GM23338 (cell line): ENCODE data around the gene ERCC3. TPM values are rescaled to one million over a fixed set of nuclear protein-coding genes. Genes with fewer than 3 reads are reported as not detected.

Experiments used
- ATAC-seq: fragments of 200-7000 bp; cut with Tn5 transposase; 3 replicates; pipeline ENCODE4 v1.9.1; 2020
- DNase-seq: peaks from one replicate; pipeline ENCODE4 v3.0.0-alpha.2; 2015; ENCODE audit warnings: low spot score
- H2AFZ ChIP-seq: fragments of 200-600 bp; sonication (generic); 2 replicates; pipeline ENCODE4 v1.8.0; 2016; ENCODE audit warnings: antibody characterized with exemption, mild to moderate bottlenecking, moderate library complexity
- H3F3A ChIP-seq: fragments of 200-600 bp; sonication (generic); replicated peaks from 2 replicates; pipeline ENCODE4 v1.8.0; 2017; ENCODE audit warnings: antibody characterized with exemption, mixed run types, low read depth
- H3K27ac ChIP-seq: fragments of 200-600 bp; sonication (generic); 2 replicates; pipeline ENCODE4 v1.6.1; 2016; ENCODE audit warnings: low read depth
- H3K27me3 ChIP-seq: fragments of 200-600 bp; sonication (generic); 2 replicates; pipeline ENCODE4 v1.8.0; 2016; ENCODE audit warnings: mild to moderate bottlenecking, mixed run types, moderate library complexity; ENCODE audit not compliant: insufficient read depth
- H3K36me3 ChIP-seq: fragments of 200-600 bp; sonication (generic); 2 replicates; pipeline ENCODE4 v1.8.0; 2016; ENCODE audit warnings: mild to moderate bottlenecking; ENCODE audit not compliant: insufficient read depth
- H3K4me1 ChIP-seq: fragments of 200-600 bp; sonication (generic); 2 replicates; pipeline ENCODE4 v1.8.0; 2016; ENCODE audit warnings: mild to moderate bottlenecking, moderate library complexity; ENCODE audit not compliant: insufficient read depth
- H3K4me2 ChIP-seq: fragments of 200-600 bp; sonication (generic); 2 replicates; pipeline ENCODE4 v1.7.1; 2017; ENCODE audit warnings: mixed run types
- H3K4me3 ChIP-seq: fragments of 200-600 bp; sonication (generic); 2 replicates; pipeline ENCODE4 v1.6.1; 2016; ENCODE audit warnings: mixed run types
- H3K79me2 ChIP-seq: fragments of 200-600 bp; sonication (generic); replicated peaks from 2 replicates; pipeline ENCODE4 v1.8.0; 2017; ENCODE audit warnings: mild to moderate bottlenecking; ENCODE audit not compliant: insufficient read depth
- H3K9me2 ChIP-seq: fragments of 200-600 bp; sonication (generic); 2 replicates; pipeline ENCODE4 v1.8.0; 2017; ENCODE audit not compliant: insufficient read depth
- H4K20me1 ChIP-seq: fragments of 200-600 bp; sonication (generic); replicated peaks from 2 replicates; pipeline ENCODE4 v1.8.0; 2017; ENCODE audit warnings: mild to moderate bottlenecking; ENCODE audit not compliant: insufficient read depth
- H3K27ac Mint-ChIP-seq: 2 replicates; pipeline ENCODE4 v1.8.0; 2020; ENCODE audit warnings: inconsistent platforms, mild to moderate bottlenecking, moderate library complexity, mixed read lengths
- H3K27me3 Mint-ChIP-seq: 3 replicates; pipeline ENCODE4 v1.8.0; 2022; ENCODE audit warnings: low read depth, mild to moderate bottlenecking, moderate library complexity, mixed read lengths, inconsistent platforms; ENCODE audit not compliant: insufficient read depth, poor library complexity
- H3K36me3 Mint-ChIP-seq: 3 replicates; pipeline ENCODE4 v1.8.0; 2021; ENCODE audit warnings: low read depth, mild to moderate bottlenecking, inconsistent platforms, moderate library complexity, mixed read lengths
- H3K4me1 Mint-ChIP-seq: 3 replicates; pipeline ENCODE4 v1.8.0; 2020; ENCODE audit warnings: mild to moderate bottlenecking, inconsistent platforms, mixed read lengths
- H3K4me3 Mint-ChIP-seq: 3 replicates; pipeline ENCODE4 v1.8.0; 2021; ENCODE audit warnings: moderate library complexity, mild to moderate bottlenecking, inconsistent platforms, mixed read lengths
- H3K9me3 Mint-ChIP-seq: 3 replicates; pipeline ENCODE4 v1.8.0; 2020; ENCODE audit warnings: moderate library complexity, mild to moderate bottlenecking, inconsistent platforms, mixed read lengths
- CREB1 ChIP-seq: fragments of 250-450 bp; sonication (Bioruptor Pico); IDR thresholded peaks from 2 replicates; pipeline ENCODE4 v1.5.0; 2020; ENCODE audit warnings: low read depth, mild to moderate bottlenecking, moderate library complexity
- CTCF ChIP-seq, 2 experiments: fragments of 200-600 bp in 1 of 2; sonication (generic) in 1 of 2; conservative IDR thresholded peaks; 2 replicates each; pipeline versions ENCODE4 v1.5.1 to v1.6.1; 2016 to 2017; ENCODE audit warnings: antibody characterized with exemption in 2 of 2, low read depth in 2 of 2, mild to moderate bottlenecking in 2 of 2, moderate library complexity in 1 of 2
- ETS1 ChIP-seq: IDR thresholded peaks from 2 replicates; pipeline ENCODE4 v1.6.1; 2016; ENCODE audit warnings: antibody characterized with exemption
- EZH2 ChIP-seq: fragments of 200-600 bp; sonication (generic); IDR thresholded peaks from one replicate; pipeline ENCODE4 v1.8.0; 2017; ENCODE audit warnings: antibody characterized with exemption, mild to moderate bottlenecking, low read depth; ENCODE audit not compliant: unreplicated experiment
- EZH2phosphoT487 ChIP-seq: fragments of 200-600 bp; sonication (generic); IDR thresholded peaks from one replicate; pipeline ENCODE4 v1.8.1; 2018; ENCODE audit warnings: antibody characterized with exemption; ENCODE audit not compliant: unreplicated experiment
- JUNB ChIP-seq: IDR thresholded peaks from one replicate; pipeline ENCODE4 v1.6.1; 2016; ENCODE audit warnings: antibody characterized with exemption; ENCODE audit not compliant: unreplicated experiment
- NANOG ChIP-seq: IDR thresholded peaks from 2 replicates; pipeline ENCODE4 v1.6.1; 2016; ENCODE audit warnings: antibody characterized with exemption, borderline replicate concordance
- POLR2AphosphoS5 ChIP-seq: IDR thresholded peaks from 2 replicates; pipeline ENCODE4 v1.6.1; 2016; ENCODE audit warnings: antibody characterized with exemption, low read depth
- STAT1 ChIP-seq: IDR thresholded peaks from one replicate; pipeline ENCODE4 v1.6.1; 2016; ENCODE audit warnings: antibody characterized with exemption; ENCODE audit not compliant: unreplicated experiment
- ZNF114 ChIP-seq: fragments of 250-450 bp; sonication (Bioruptor Pico); IDR thresholded peaks from 2 replicates; pipeline ENCODE4 v1.5.0; 2020; ENCODE audit warnings: mild to moderate bottlenecking, moderate library complexity
- ZNF331 ChIP-seq: fragments of 250-450 bp; sonication (Bioruptor Pico); IDR thresholded peaks from 2 replicates; pipeline ENCODE4 v1.5.0; 2020; ENCODE audit warnings: low read depth, mild to moderate bottlenecking, moderate library complexity
- ZNF462 ChIP-seq: fragments of 250-450 bp; sonication (Bioruptor Pico); IDR thresholded peaks from 2 replicates; pipeline ENCODE4 v1.5.0; 2020; ENCODE audit warnings: mild to moderate bottlenecking, moderate library complexity
- polyA plus RNA-seq: library from polyadenylated mRNA; unstranded; fragments of >200 nt; fragmentation: Nextera tagmentation; extraction: Ambion mirVana; gene quantifications from 2 replicates; pipeline ENCODE4 v1.2.1, GENCODE V29; 2016
- total RNA-seq: library from RNA; depleted of rRNA; stranded (reverse); fragments of >200 nt; shearing (Covaris generic); gene quantifications from 2 replicates; pipeline ENCODE4 v1.2.3, GENCODE V29; 2014
- TF ChIP-seq, protein P1 (sequence below): IDR thresholded peaks from one replicate; pipeline ENCODE4 v1.6.1; 2018; ENCODE audit warnings: antibody characterized with exemption; ENCODE audit not compliant: unreplicated experiment

The ERCC3 gene
- total and polyA plus RNA-seq, 2 experiments from 2014 or later = 35.1 to 62.7 TPM

- peaks cover 35% of the 10 kb centered on the region for H3K79me2 ChIP-seq
- H3K4me1 Mint-ChIP-seq = no peaks in the 10 kb centered on the region
- no peak overlapping the region for H3K27ac ChIP-seq
- H3K4me3 ChIP-seq = no peak overlapping the region
- no peak overlapping the region for H3K4me3 Mint-ChIP-seq
- H3F3A ChIP-seq = no peaks in the 10 kb centered on the region
- no peak overlapping the region for H3K27ac Mint-ChIP-seq
- ATAC-seq (no peak), DNase-seq (no peak)
- TF ChIP-seq JUNB = no peak
- TF ChIP-seq CTCF (conservative IDR thresholded peaks at IDR 0.05; ENCODE audit: low read depth in 2 of 2) = no peak
- TF ChIP-seq ETS1 = no peak
- TF ChIP-seq EZH2phosphoT487 = no peak
- no peak for TF ChIP-seq ZNF331 (CRISPR knock-in tag)
- TF ChIP-seq CREB1 (CRISPR knock-in tag) = no peak
- no peak for TF ChIP-seq STAT1
- no peak for TF ChIP-seq POLR2AphosphoS5
- no peak for TF ChIP-seq NANOG
- TF ChIP-seq ZNF462 (CRISPR knock-in tag) = no peak
- no peak for TF ChIP-seq ZNF114 (CRISPR knock-in tag)
- TF ChIP-seq, protein P1, sequence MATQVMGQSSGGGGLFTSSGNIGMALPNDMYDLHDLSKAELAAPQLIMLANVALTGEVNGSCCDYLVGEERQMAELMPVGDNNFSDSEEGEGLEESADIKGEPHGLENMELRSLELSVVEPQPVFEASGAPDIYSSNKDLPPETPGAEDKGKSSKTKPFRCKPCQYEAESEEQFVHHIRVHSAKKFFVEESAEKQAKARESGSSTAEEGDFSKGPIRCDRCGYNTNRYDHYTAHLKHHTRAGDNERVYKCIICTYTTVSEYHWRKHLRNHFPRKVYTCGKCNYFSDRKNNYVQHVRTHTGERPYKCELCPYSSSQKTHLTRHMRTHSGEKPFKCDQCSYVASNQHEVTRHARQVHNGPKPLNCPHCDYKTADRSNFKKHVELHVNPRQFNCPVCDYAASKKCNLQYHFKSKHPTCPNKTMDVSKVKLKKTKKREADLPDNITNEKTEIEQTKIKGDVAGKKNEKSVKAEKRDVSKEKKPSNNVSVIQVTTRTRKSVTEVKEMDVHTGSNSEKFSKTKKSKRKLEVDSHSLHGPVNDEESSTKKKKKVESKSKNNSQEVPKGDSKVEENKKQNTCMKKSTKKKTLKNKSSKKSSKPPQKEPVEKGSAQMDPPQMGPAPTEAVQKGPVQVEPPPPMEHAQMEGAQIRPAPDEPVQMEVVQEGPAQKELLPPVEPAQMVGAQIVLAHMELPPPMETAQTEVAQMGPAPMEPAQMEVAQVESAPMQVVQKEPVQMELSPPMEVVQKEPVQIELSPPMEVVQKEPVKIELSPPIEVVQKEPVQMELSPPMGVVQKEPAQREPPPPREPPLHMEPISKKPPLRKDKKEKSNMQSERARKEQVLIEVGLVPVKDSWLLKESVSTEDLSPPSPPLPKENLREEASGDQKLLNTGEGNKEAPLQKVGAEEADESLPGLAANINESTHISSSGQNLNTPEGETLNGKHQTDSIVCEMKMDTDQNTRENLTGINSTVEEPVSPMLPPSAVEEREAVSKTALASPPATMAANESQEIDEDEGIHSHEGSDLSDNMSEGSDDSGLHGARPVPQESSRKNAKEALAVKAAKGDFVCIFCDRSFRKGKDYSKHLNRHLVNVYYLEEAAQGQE = no peak
- no peak for TF ChIP-seq EZH2
- no peaks in the 10 kb centered on the region for H3K9me2 ChIP-seq
- peaks cover 13% of the 10 kb centered on the region for H4K20me1 ChIP-seq
- no peak overlapping the region for H2AFZ ChIP-seq
- H3K9me3 Mint-ChIP-seq = peaks cover 13% of the 10 kb centered on the region; the same call in 2 of the 3 replicates
- no peaks in the 10 kb centered on the region for H3K27me3 ChIP-seq
- peaks cover 37% of the 10 kb centered on the region for H3K36me3 ChIP-seq
- H3K4me2 ChIP-seq = no peak overlapping the region
- H3K27me3 Mint-ChIP-seq = peaks cover 2% of the 10 kb centered on the region
- peaks cover 88% of the 10 kb centered on the region for H3K36me3 Mint-ChIP-seq
- no peaks in the 10 kb centered on the region for H3K4me1 ChIP-seq
Observed at GRCh38 chr2:127279781-127280180, 14.2 kb downstream of the ERCC3 start.
